Measurements from ENCODE around the gene ST8SIA1.

- TF ChIP-seq ZNF549 (tag by site-specific recombination; IDR thresholded peaks at IDR 0.05) (no peak), ZFP37 (tag by site-specific recombination; IDR thresholded peaks at IDR 0.05) (no peak), ZNF146 (tag by site-specific recombination; IDR thresholded peaks at IDR 0.05) (no peak), KLF7 (tag by site-specific recombination; IDR thresholded peaks at IDR 0.05; ENCODE audit: borderline replicate concordance) (no peak), ZNF558 (tag by site-specific recombination; IDR thresholded peaks at IDR 0.05) (no peak), ZNF639 (tag by site-specific recombination; IDR thresholded peaks at IDR 0.05) (no peak), ZNF274 (IDR thresholded peaks at IDR 0.05; ENCODE audit: low read length) (no peak), ZNF274 (tag by site-specific recombination; IDR thresholded peaks at IDR 0.05; ENCODE audit: borderline replicate concordance) (no peak)
- TF ChIP-seq, protein P1, sequence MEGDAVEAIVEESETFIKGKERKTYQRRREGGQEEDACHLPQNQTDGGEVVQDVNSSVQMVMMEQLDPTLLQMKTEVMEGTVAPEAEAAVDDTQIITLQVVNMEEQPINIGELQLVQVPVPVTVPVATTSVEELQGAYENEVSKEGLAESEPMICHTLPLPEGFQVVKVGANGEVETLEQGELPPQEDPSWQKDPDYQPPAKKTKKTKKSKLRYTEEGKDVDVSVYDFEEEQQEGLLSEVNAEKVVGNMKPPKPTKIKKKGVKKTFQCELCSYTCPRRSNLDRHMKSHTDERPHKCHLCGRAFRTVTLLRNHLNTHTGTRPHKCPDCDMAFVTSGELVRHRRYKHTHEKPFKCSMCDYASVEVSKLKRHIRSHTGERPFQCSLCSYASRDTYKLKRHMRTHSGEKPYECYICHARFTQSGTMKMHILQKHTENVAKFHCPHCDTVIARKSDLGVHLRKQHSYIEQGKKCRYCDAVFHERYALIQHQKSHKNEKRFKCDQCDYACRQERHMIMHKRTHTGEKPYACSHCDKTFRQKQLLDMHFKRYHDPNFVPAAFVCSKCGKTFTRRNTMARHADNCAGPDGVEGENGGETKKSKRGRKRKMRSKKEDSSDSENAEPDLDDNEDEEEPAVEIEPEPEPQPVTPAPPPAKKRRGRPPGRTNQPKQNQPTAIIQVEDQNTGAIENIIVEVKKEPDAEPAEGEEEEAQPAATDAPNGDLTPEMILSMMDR (tag by site-specific recombination; IDR thresholded peaks at IDR 0.05) = no peak
- TF ChIP-seq, protein P2, sequence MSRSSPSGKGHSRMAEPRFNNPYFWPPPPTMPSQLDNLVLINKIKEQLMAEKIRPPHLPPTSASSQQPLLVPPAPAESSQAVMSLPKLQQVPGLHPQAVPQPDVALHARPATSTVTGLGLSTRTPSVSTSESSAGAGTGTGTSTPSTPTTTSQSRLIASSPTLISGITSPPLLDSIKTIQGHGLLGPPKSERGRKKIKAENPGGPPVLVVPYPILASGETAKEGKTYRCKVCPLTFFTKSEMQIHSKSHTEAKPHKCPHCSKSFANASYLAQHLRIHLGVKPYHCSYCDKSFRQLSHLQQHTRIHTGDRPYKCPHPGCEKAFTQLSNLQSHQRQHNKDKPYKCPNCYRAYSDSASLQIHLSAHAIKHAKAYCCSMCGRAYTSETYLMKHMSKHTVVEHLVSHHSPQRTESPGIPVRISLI (tag by site-specific recombination; IDR thresholded peaks at IDR 0.05) = no peak
Observed at GRCh38 chr12:22310275-22310674, 24.2 kb downstream of the ST8SIA1 start.
